Hematopoietic multipotent progenitor cell treated with erythropoietin and hydrocortisone succinate and interleukin-3 and kit ligand, for 6 days (in vitro differentiated cells): ENCODE data around the gene KRTAP4-9.
"Not testable (repeated sequence)": the region's sequence is repeated elsewhere in the genome, so short reads cannot be mapped to it uniquely, and the experiment has no call there.

ENCODE experiments used
- DNase-seq: peaks from one replicate; pipeline ENCODE4 v3.0.0-alpha.2; 2015

KRTAP4-9 gene

GRCh38 chr17:41098481-41098880 is 6.7 kb upstream of the KRTAP4-9 start:
- DNase-seq: no peak

- DNase-seq: not testable (repeated sequence)
Measured at GRCh38 chr17:41099682-41100480, 5.3 kb upstream of the KRTAP4-9 start.

GRCh38 chr17:41101586-41102259 is 3.5 kb upstream of the KRTAP4-9 start, which contains the start of gene KRTAP4-16:
TSS of gene KRTAP4-16 (minus strand) at chr17:41102209. CDS start at chr17:41102209, 0 bp downstream.
- DNase-seq: no peak

GRCh38 chr17:41103896-41104295 is 1.3 kb upstream of the KRTAP4-9 start:
- no peak for DNase-seq

- not testable (repeated sequence) for DNase-seq
Measured at GRCh38 chr17:41104386-41105038, 677 bp upstream of the KRTAP4-9 start.

GRCh38 chr17:41107941-41108450 is 2.8 kb downstream of the KRTAP4-9 start:
- no peak for DNase-seq

GRCh38 chr17:41108728-41109386 is 3.7 kb downstream of the KRTAP4-9 start:
- DNase-seq: not testable (repeated sequence)

- DNase-seq: no peak
Measured at GRCh38 chr17:41111151-41111885, 6.1 kb downstream of the KRTAP4-9 start.

- DNase-seq: no peak
Measured at GRCh38 chr17:41116297-41116696, 11.1 kb downstream of the KRTAP4-9 start.

GRCh38 chr17:41117846-41118386 is 12.7 kb downstream of the KRTAP4-9 start, which contains the start of gene KRTAP4-11:
TSS of gene KRTAP4-11 (minus strand) at chr17:41118373. CDS start at chr17:41118315, 58 bp downstream.
- DNase-seq: not testable (repeated sequence)

- DNase-seq: no peak
Measured at GRCh38 chr17:41118721-41119120, 13.5 kb downstream of the KRTAP4-9 start.

GRCh38 chr17:41119696-41120690 is 14.8 kb downstream of the KRTAP4-9 start:
- DNase-seq: peak; percentile 11

GRCh38 chr17:41121742-41122141 is 16.6 kb downstream of the KRTAP4-9 start:
- no peak for DNase-seq

- DNase-seq: not testable (repeated sequence)
Measured at GRCh38 chr17:41123292-41123990, 18.3 kb downstream of the KRTAP4-9 start.

- DNase-seq: not testable (repeated sequence)
Measured at GRCh38 chr17:41123991-41124371, 18.8 kb downstream of the KRTAP4-9 start, which contains the start of gene KRTAP4-12. TSS of gene KRTAP4-12 (minus strand) at chr17:41124182. CDS start at chr17:41124122, 60 bp downstream.

GRCh38 chr17:41125064-41125463 is 19.9 kb downstream of the KRTAP4-9 start:
- no peak for DNase-seq

- DNase-seq: no peak
Measured at GRCh38 chr17:41126412-41126811, 21.2 kb downstream of the KRTAP4-9 start.

- no peak for DNase-seq
Measured at GRCh38 chr17:41127371-41127770, 22.2 kb downstream of the KRTAP4-9 start.

GRCh38 chr17:41131979-41132378 is 26.8 kb downstream of the KRTAP4-9 start:
- DNase-seq: no peak
